D721Med (cell line): ENCODE measurements around the gene VAMP4.
A peak's percentile ranks its signal among the peaks of the same experiment; 100 is the strongest.

ENCODE experiments used
- DNase-seq: peaks from one replicate; pipeline ENCODE4 v3.0.0; 2011; ENCODE audit warnings: low spot score; ENCODE audit not compliant: insufficient read length
- FAIRE-seq: peaks from 2 replicates; lab custom pipeline; 2011; peaks lifted over from hg19 to GRCh38; lab: Jason Lieb, UNC
- CTCF ChIP-seq: IDR thresholded peaks from 2 replicates; pipeline ENCODE4 v1.5.1; 2012; ENCODE audit warnings: mild to moderate bottlenecking, control low read depth; ENCODE audit not compliant: insufficient read depth; ENCODE audit errors: missing control alignments

The VAMP4 gene

GRCh38 chr1:171741872-171742576 lies at the start of gene VAMP4:
VAMP4 (minus strand) TSS chr1:171742065; CDS start chr1:171738414, 3,651 bp downstream.
- no peak for TF ChIP-seq CTCF
- DNase-seq (peak; percentile 39), FAIRE-seq (no peak)

- DNase-seq (no peak), FAIRE-seq (no peak)
- no peak for TF ChIP-seq CTCF
Measured at GRCh38 chr1:171790318-171790717, 48.5 kb upstream of the VAMP4 start.

GRCh38 chr1:171788696-171789095 lies 46.8 kb upstream of the VAMP4 start:
- no peak for DNase-seq
- no peak for TF ChIP-seq CTCF
- no peak for FAIRE-seq

- DNase-seq (no peak), FAIRE-seq (no peak)
- no peak for TF ChIP-seq CTCF
Measured at GRCh38 chr1:171787686-171788480, 46.0 kb upstream of the VAMP4 start.

- TF ChIP-seq CTCF = no peak
- DNase-seq (no peak), FAIRE-seq (no peak)
Measured at GRCh38 chr1:171786534-171786933, 44.7 kb upstream of the VAMP4 start.

GRCh38 chr1:171785766-171786165 lies 43.9 kb upstream of the VAMP4 start:
- FAIRE-seq = no peak
- no peak for TF ChIP-seq CTCF
- DNase-seq = no peak

- DNase-seq (no peak), FAIRE-seq (no peak)
- TF ChIP-seq CTCF = no peak
Measured at GRCh38 chr1:171784784-171785183, 42.9 kb upstream of the VAMP4 start.
